Mammary epithelial cell (primary cell): ENCODE results near the gene ANKRD17.

Experiments used
- EZH2 ChIP-seq: IDR thresholded peaks from 2 replicates; pipeline ENCODE4 v1.6.1; 2012; ENCODE audit warnings: low read length, inconsistent platforms, borderline replicate concordance
- TF ChIP-seq, protein P1 (sequence below), 2 donors: IDR thresholded peaks in 1 of 2; conservative IDR thresholded peaks in 1 of 2; 2 replicates each; pipeline ENCODE4 v1.5.1; 2011 to 2012; ENCODE audit warnings: inconsistent platforms in 2 of 2, low read length in 2 of 2, mild to moderate bottlenecking in 2 of 2, control low read depth in 1 of 2, low read depth in 1 of 2; ENCODE audit not compliant: insufficient read depth in 1 of 2; ENCODE audit errors: extremely low read depth in 1 of 2

DNA sequence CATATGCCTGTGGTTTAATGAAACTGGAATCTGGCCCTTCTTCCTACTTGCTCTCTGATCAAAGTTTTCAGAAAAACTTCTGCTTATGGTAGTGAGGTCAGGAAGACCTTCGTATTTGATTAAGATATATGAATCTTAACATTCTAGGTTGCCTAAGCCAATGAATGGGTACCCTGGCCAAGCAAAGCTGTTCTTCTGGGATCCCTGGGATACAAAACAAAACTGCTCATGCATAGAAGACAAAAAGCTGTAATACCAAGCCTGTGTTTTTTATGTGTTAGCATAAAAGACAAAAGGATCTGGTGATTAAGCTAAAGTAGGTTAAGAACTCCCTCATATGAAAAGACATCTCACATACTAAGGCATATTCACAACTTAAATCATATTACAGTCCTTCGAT, 21.6 kb downstream of the ANKRD17 start:
- TF ChIP-seq, protein P1, sequence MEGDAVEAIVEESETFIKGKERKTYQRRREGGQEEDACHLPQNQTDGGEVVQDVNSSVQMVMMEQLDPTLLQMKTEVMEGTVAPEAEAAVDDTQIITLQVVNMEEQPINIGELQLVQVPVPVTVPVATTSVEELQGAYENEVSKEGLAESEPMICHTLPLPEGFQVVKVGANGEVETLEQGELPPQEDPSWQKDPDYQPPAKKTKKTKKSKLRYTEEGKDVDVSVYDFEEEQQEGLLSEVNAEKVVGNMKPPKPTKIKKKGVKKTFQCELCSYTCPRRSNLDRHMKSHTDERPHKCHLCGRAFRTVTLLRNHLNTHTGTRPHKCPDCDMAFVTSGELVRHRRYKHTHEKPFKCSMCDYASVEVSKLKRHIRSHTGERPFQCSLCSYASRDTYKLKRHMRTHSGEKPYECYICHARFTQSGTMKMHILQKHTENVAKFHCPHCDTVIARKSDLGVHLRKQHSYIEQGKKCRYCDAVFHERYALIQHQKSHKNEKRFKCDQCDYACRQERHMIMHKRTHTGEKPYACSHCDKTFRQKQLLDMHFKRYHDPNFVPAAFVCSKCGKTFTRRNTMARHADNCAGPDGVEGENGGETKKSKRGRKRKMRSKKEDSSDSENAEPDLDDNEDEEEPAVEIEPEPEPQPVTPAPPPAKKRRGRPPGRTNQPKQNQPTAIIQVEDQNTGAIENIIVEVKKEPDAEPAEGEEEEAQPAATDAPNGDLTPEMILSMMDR (conservative IDR thresholded peaks at IDR 0.05 in 1 of 2, IDR thresholded peaks at IDR 0.05 in 1 of 2; ENCODE audit: extremely low read depth in 1 of 2, insufficient read depth in 1 of 2, low read depth in 1 of 2, low read length in 2 of 2), result no peak
- TF ChIP-seq EZH2, result no peak
